ENCODE measurements around the gene PNCK.
"Not testable (repeated sequence)": the region's sequence is repeated elsewhere in the genome, so short reads cannot be mapped to it uniquely, and the experiment has no call there.

Gene PNCK

GRCh38 chrX:153703036-153703370 lies 29.4 kb upstream of the PNCK start:
- CTCF ChIA-PET = interaction anchor here (1.1 kb wide), 1 partner anchor 670 kb away, joined by 3 read pairs; no protein-coding TSS in a partner anchor
- TF ChIP-seq, protein P1, sequence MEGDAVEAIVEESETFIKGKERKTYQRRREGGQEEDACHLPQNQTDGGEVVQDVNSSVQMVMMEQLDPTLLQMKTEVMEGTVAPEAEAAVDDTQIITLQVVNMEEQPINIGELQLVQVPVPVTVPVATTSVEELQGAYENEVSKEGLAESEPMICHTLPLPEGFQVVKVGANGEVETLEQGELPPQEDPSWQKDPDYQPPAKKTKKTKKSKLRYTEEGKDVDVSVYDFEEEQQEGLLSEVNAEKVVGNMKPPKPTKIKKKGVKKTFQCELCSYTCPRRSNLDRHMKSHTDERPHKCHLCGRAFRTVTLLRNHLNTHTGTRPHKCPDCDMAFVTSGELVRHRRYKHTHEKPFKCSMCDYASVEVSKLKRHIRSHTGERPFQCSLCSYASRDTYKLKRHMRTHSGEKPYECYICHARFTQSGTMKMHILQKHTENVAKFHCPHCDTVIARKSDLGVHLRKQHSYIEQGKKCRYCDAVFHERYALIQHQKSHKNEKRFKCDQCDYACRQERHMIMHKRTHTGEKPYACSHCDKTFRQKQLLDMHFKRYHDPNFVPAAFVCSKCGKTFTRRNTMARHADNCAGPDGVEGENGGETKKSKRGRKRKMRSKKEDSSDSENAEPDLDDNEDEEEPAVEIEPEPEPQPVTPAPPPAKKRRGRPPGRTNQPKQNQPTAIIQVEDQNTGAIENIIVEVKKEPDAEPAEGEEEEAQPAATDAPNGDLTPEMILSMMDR (IDR thresholded peaks at IDR 0.05; ENCODE audit: control extremely low read depth, extremely low read depth, low read depth, missing control alignments) = no peak
- POLR2A ChIA-PET = no interaction called here
- DNase-seq (ENCODE audit: extremely low spot score) = no peak

GRCh38 chrX:153702336-153703035 lies 28.9 kb upstream of the PNCK start:
- ChIA-PET POLR2A (no interaction called here), CTCF (interaction anchor here (1.1 kb wide), 1 partner anchor 670 kb away, joined by 3 read pairs; no protein-coding TSS in a partner anchor)
- TF ChIP-seq, protein P1 (IDR thresholded peaks at IDR 0.05; ENCODE audit: control extremely low read depth, extremely low read depth, low read depth, missing control alignments) = no peak
- no peak for DNase-seq (ENCODE audit: extremely low spot score)

DNA sequence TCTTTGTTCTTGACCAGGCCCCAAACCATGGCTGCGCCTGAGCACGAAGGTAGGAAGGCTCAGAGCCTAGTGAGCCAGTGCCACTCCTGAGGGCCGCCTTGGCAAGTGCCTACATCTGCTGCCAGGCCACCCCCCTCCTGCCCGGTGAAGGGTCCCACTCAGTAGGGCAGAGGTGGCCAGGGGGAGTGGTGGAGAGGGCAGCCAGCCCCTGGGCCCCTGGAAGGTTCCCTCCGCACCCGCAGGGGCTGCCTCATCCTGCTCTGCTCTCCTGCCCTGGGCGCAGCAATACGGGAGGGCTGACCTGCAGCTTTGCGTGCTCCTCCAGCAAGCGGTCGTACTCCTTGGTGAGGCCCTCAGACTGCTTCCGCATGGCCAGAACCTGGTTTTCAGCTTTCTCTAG lies 28.1 kb upstream of the PNCK start:
- CTCF ChIA-PET = no interaction called here
- no peak for DNase-seq (ENCODE audit: extremely low spot score)
- POLR2A ChIA-PET = no interaction called here
- TF ChIP-seq, protein P1 (IDR thresholded peaks at IDR 0.05; ENCODE audit: control extremely low read depth, extremely low read depth, low read depth, missing control alignments) = no peak

GRCh38 chrX:153700967-153701366 lies 27.4 kb upstream of the PNCK start:
- POLR2A ChIA-PET = no interaction called here

DNA sequence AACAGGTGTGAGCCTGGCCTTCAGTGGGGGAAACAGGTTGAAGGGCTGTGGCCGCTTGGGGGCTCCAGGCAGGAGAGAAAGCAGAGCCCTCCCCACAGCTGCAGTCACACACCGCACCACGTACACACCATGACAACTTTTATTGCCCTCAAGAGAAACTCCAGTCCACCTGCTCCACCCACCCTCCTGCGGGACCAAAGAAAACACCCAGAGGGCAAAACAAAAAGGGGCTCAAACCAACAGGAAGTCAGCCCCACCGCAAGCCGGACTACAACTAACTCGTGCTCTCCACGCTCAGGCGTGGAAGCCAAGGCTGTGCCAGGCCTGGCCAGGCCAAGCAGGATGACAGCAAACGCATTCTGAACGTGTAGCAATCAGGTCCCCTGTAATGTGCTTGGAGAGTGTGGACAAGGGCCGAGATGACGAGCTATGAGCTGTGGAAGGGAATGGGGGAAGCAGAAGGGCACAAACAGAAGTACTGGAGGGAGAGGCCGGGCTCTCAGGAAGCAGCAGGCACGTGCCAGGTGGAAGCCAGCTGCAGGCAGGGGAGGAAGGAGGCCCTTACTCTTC lies 26.8 kb upstream of the PNCK start:
- CTCF ChIA-PET = no interaction called here

More at GRCh38 chrX:153700967-153701366, 27.4 kb upstream of the PNCK start:
- no peak for DNase-seq (ENCODE audit: extremely low spot score)
- CTCF ChIA-PET = no interaction called here
- TF ChIP-seq, protein P1 (IDR thresholded peaks at IDR 0.05; ENCODE audit: control extremely low read depth, extremely low read depth, low read depth, missing control alignments) = no peak

DNA sequence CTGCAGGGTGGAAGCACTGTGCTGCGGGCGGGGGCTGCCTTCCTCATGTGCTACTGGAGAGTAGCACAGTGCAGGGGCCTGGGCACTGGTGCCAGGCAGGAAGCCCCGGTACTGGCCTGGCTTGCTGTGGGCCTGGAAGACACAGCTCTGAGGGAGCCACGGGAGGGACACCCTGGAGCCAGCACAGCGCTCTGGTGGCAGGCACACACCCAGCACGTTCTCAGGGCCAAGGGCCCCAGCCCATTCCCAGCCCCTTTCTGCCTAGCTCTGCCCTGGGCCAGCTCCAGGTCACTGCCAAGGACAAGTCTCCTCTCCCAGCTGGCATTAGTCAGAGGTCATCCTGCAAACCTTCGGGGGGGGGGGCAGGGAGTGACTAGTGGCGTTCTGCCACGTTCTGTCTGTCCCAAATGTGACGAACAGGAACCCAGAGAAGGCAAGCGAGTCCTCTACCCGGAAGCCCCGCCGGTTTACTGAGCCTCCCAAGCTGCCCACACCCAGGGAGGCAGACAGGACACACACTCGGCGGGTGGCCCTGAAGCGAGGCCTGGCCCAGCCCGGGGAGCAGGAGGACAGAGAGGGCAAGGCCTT lies 26.3 kb upstream of the PNCK start:
- DNase-seq (ENCODE audit: extremely low spot score); CTCF ChIA-PET; POLR2A ChIA-PET: not testable (repeated sequence)

More for the DNA sequence above, 26.8 kb upstream of the PNCK start:
- DNase-seq (ENCODE audit: extremely low spot score) = no peak
- POLR2A ChIA-PET = no interaction called here
- TF ChIP-seq, protein P1 (IDR thresholded peaks at IDR 0.05; ENCODE audit: control extremely low read depth, extremely low read depth, low read depth, missing control alignments) = no peak

GRCh38 chrX:153699210-153699783 lies 25.7 kb upstream of the PNCK start:
- CTCF ChIA-PET; DNase-seq (ENCODE audit: extremely low spot score); POLR2A ChIA-PET: not testable (repeated sequence)

Measured in GM10248 (cell line).